GM23338 (cell line): Measurements from ENCODE around the gene HSPA12A.

Experiments used
- CREB1 ChIP-seq: fragments of 250-450 bp; sonication (Bioruptor Pico); IDR thresholded peaks from 2 replicates; pipeline ENCODE4 v1.5.0; 2020; ENCODE audit warnings: low read depth, mild to moderate bottlenecking, moderate library complexity
- EZH2 ChIP-seq: fragments of 200-600 bp; sonication (generic); IDR thresholded peaks from one replicate; pipeline ENCODE4 v1.8.0; 2017; ENCODE audit warnings: antibody characterized with exemption, mild to moderate bottlenecking, low read depth; ENCODE audit not compliant: unreplicated experiment
- EZH2phosphoT487 ChIP-seq: fragments of 200-600 bp; sonication (generic); IDR thresholded peaks from one replicate; pipeline ENCODE4 v1.8.1; 2018; ENCODE audit warnings: antibody characterized with exemption; ENCODE audit not compliant: unreplicated experiment
- JUNB ChIP-seq: IDR thresholded peaks from one replicate; pipeline ENCODE4 v1.6.1; 2016; ENCODE audit warnings: antibody characterized with exemption; ENCODE audit not compliant: unreplicated experiment
- NANOG ChIP-seq: IDR thresholded peaks from 2 replicates; pipeline ENCODE4 v1.6.1; 2016; ENCODE audit warnings: antibody characterized with exemption, borderline replicate concordance
- POLR2AphosphoS5 ChIP-seq: IDR thresholded peaks from 2 replicates; pipeline ENCODE4 v1.6.1; 2016; ENCODE audit warnings: antibody characterized with exemption, low read depth
- STAT1 ChIP-seq: IDR thresholded peaks from one replicate; pipeline ENCODE4 v1.6.1; 2016; ENCODE audit warnings: antibody characterized with exemption; ENCODE audit not compliant: unreplicated experiment
- ZNF331 ChIP-seq: fragments of 250-450 bp; sonication (Bioruptor Pico); IDR thresholded peaks from 2 replicates; pipeline ENCODE4 v1.5.0; 2020; ENCODE audit warnings: low read depth, mild to moderate bottlenecking, moderate library complexity
- TF ChIP-seq, protein P1 (sequence below), 2 experiments: fragments of 200-600 bp in 1 of 2; sonication (generic) in 1 of 2; conservative IDR thresholded peaks; 2 replicates each; pipeline versions ENCODE4 v1.5.1 to v1.6.1; 2016 to 2017; ENCODE audit warnings: antibody characterized with exemption in 2 of 2, low read depth in 2 of 2, mild to moderate bottlenecking in 2 of 2, moderate library complexity in 1 of 2
- TF ChIP-seq, protein P2 (sequence below): IDR thresholded peaks from one replicate; pipeline ENCODE4 v1.6.1; 2018; ENCODE audit warnings: antibody characterized with exemption; ENCODE audit not compliant: unreplicated experiment
- TF ChIP-seq, protein P3 (sequence below): IDR thresholded peaks from 2 replicates; pipeline ENCODE4 v1.6.1; 2016; ENCODE audit warnings: antibody characterized with exemption

DNA sequence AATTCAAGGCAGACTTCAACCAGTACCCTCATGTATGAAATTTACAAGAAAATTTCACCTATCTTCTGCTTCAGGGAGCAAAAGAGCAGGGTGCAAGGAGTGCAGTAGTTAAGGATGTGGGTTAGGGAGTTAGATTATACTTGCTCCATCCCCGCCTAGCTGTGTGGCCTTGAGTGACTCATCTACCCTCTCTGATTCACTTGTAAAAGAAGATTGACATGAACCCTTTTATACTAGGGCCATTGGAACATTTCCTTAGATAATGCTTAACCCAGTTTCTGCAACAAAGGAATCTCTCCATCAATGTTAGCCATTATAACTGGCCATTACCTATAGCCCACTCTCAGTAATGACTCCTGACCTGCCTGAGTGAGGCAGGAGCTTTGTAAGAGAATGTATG is 10.2 kb upstream of the HSPA12A start:
- TF ChIP-seq EZH2 (no peak), POLR2AphosphoS5 (no peak), ZNF331 (CRISPR knock-in tag) (no peak), EZH2phosphoT487 (no peak), CREB1 (no peak), JUNB (no peak), NANOG (no peak), STAT1 (no peak)
- TF ChIP-seq, protein P1, sequence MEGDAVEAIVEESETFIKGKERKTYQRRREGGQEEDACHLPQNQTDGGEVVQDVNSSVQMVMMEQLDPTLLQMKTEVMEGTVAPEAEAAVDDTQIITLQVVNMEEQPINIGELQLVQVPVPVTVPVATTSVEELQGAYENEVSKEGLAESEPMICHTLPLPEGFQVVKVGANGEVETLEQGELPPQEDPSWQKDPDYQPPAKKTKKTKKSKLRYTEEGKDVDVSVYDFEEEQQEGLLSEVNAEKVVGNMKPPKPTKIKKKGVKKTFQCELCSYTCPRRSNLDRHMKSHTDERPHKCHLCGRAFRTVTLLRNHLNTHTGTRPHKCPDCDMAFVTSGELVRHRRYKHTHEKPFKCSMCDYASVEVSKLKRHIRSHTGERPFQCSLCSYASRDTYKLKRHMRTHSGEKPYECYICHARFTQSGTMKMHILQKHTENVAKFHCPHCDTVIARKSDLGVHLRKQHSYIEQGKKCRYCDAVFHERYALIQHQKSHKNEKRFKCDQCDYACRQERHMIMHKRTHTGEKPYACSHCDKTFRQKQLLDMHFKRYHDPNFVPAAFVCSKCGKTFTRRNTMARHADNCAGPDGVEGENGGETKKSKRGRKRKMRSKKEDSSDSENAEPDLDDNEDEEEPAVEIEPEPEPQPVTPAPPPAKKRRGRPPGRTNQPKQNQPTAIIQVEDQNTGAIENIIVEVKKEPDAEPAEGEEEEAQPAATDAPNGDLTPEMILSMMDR (conservative IDR thresholded peaks at IDR 0.05; ENCODE audit: low read depth in 2 of 2): no peak
- TF ChIP-seq, protein P2, sequence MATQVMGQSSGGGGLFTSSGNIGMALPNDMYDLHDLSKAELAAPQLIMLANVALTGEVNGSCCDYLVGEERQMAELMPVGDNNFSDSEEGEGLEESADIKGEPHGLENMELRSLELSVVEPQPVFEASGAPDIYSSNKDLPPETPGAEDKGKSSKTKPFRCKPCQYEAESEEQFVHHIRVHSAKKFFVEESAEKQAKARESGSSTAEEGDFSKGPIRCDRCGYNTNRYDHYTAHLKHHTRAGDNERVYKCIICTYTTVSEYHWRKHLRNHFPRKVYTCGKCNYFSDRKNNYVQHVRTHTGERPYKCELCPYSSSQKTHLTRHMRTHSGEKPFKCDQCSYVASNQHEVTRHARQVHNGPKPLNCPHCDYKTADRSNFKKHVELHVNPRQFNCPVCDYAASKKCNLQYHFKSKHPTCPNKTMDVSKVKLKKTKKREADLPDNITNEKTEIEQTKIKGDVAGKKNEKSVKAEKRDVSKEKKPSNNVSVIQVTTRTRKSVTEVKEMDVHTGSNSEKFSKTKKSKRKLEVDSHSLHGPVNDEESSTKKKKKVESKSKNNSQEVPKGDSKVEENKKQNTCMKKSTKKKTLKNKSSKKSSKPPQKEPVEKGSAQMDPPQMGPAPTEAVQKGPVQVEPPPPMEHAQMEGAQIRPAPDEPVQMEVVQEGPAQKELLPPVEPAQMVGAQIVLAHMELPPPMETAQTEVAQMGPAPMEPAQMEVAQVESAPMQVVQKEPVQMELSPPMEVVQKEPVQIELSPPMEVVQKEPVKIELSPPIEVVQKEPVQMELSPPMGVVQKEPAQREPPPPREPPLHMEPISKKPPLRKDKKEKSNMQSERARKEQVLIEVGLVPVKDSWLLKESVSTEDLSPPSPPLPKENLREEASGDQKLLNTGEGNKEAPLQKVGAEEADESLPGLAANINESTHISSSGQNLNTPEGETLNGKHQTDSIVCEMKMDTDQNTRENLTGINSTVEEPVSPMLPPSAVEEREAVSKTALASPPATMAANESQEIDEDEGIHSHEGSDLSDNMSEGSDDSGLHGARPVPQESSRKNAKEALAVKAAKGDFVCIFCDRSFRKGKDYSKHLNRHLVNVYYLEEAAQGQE: no peak
- TF ChIP-seq, protein P3, sequence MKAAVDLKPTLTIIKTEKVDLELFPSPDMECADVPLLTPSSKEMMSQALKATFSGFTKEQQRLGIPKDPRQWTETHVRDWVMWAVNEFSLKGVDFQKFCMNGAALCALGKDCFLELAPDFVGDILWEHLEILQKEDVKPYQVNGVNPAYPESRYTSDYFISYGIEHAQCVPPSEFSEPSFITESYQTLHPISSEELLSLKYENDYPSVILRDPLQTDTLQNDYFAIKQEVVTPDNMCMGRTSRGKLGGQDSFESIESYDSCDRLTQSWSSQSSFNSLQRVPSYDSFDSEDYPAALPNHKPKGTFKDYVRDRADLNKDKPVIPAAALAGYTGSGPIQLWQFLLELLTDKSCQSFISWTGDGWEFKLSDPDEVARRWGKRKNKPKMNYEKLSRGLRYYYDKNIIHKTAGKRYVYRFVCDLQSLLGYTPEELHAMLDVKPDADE: no peak
